Stimulated activated CD4-positive, alpha-beta T cell treated with anti-CD3 and anti-CD28 coated beads, Interleukin-2, amount 100 ng/mL, for 4 hours (primary cell): ENCODE data around the gene TMEM170B.

Experiments used
- DNase-seq: peaks from one replicate; pipeline ENCODE4 v3.0.0-alpha.2; 2020; ENCODE audit warnings: low read depth

The TMEM170B gene

GRCh38 chr6:11586117-11586516, 48.6 kb downstream of the TMEM170B start:
- DNase-seq, result no peak

- DNase-seq, result no peak
Observed at GRCh38 chr6:11586536-11586935, 49.0 kb downstream of the TMEM170B start.

DNA sequence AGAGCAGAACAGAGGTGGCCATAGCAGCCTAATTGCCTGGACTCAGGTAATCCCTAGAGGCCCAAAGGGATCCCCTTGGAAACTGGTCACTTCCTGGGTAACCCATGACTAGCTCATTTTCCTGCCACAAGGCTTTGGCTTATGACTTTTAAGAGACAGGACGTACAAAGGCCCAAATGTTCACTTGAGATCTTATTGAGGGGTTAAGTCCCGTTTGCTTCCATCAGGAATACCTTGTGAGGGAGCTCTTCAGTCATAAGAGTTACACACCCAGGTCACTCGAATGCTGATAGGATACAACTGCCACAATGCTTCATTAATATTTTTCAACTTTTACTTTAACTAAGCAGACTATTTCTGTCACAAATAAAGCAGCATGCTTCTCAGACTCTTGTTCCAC, 51.7 kb downstream of the TMEM170B start:
- no peak for DNase-seq

GRCh38 chr6:11592294-11592906, 54.9 kb downstream of the TMEM170B start:
- DNase-seq, result no peak

- no peak for DNase-seq
Observed at GRCh38 chr6:11593096-11593495, 55.5 kb downstream of the TMEM170B start.

GRCh38 chr6:11595903-11596302, 58.4 kb downstream of the TMEM170B start:
- DNase-seq, result no peak

DNA sequence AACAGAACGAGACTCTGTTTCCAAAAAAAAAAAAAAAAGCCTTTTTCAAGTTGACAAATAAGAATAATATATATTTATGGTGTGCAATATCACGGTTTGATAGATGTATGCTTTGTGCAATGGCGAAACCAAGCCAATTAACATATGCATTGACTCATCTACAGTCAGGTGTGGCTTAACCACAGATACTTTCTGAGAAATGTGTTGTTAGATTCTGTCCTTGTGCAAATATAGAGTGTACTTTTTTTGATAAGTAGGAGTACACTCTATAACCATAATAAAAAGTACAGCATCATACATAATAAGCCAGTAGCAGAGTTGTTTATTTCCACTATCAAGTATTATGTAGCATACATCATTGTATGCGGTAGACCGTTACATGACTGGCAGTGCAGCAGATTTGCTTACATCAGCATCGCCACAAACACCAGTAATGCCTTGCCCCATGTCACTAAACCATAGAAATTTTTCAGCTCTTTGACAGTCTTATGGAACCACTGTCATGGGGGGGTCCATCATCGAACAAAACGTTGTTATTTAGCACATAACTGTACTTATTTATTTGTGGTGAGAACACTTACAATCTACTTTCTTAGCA, 59.2 kb downstream of the TMEM170B start:
- no peak for DNase-seq

- no peak for DNase-seq
Observed at GRCh38 chr6:11598687-11599086, 61.1 kb downstream of the TMEM170B start.

- DNase-seq, result no peak
Observed at GRCh38 chr6:11600251-11600650, 62.7 kb downstream of the TMEM170B start.

GRCh38 chr6:11601776-11602605, 64.4 kb downstream of the TMEM170B start:
- DNase-seq, result no peak

- no peak for DNase-seq
Observed at GRCh38 chr6:11604215-11604614, 66.7 kb downstream of the TMEM170B start.

DNA sequence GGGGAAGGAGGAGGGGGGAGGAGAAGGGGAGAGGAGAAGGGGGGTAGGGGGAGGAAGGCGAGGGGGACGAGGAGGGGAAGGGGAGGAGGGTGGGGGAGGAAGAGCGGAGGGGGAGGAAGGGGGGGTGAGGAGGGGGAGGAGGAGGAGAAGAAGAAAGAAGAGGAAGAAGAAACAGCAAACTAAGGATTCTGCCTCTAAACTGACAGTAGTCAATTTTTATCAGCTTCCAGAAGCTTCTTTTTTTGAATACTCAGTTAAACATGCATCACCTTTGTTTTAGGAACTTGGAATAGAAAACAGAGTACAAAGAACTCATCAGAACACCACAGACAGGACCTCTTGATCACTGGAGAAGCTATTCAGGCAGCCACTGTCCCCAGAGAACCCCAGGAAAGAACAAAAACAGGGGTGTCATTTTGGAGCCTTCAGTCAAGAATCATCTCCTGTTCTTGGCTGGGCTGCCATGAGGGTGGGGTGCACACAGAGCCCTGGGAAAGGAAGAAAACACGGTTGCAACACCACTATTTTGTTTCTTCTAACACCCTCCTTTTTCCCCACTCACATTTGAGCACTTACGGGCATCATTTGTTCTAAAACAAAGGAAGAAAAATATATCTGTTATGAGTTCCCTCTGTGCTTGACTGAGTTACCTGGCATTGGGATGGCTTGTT, 67.4 kb downstream of the TMEM170B start:
- no peak for DNase-seq

DNA sequence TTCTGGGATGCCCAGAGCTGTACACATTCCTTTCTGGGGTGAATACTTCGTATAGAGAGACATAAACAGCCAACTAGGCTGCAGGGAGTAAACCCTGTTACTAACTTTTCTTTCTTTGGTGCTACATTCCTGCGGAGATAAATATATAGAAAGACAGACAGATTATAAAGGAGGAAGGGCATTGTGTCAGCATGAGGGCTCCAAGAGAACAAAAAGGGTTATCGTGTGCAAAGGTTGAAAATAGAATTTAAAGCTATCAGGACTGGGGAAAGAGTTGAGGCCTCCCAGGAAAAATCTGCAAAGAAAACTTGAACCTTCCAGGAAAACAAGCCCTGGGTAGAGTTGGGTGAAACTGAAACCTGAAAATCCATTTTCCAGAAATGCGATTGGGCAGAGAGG, 68.0 kb downstream of the TMEM170B start:
- DNase-seq, result no peak

GRCh38 chr6:11606332-11606731, 68.8 kb downstream of the TMEM170B start:
- no peak for DNase-seq

GRCh38 chr6:11607383-11607782, 69.8 kb downstream of the TMEM170B start:
- DNase-seq, result no peak

DNA sequence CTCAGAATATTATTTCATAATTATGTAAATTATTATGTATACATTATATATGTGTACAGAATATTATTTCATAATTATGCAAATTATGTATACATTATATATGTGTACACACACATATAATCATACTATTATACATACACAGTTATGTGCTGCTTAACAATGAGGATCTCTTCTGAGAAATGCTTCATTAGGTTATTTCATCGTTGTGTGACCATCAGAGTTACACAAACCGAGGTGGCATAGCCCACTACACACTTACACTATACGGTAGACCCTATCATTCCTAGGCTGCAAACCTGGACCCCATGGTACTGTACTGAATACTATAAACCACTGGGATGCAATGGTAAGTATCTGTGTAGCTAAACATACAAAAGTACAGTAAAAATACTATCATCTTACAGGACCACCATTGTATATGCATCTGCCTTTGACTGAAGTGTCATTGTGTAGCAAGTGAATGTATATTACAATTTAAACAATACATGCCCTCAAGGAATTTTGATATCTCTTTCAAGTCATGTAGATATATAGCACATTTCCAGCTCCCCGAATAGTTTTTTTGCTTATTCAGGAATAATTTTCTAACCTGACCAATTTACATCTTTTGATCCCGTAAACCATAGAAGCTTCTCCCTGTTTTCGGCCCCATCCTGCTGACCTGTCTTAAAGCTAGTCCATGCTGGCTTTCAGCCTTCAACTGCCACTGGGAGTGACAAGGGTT, 71.2 kb downstream of the TMEM170B start:
- DNase-seq, result no peak

DNA sequence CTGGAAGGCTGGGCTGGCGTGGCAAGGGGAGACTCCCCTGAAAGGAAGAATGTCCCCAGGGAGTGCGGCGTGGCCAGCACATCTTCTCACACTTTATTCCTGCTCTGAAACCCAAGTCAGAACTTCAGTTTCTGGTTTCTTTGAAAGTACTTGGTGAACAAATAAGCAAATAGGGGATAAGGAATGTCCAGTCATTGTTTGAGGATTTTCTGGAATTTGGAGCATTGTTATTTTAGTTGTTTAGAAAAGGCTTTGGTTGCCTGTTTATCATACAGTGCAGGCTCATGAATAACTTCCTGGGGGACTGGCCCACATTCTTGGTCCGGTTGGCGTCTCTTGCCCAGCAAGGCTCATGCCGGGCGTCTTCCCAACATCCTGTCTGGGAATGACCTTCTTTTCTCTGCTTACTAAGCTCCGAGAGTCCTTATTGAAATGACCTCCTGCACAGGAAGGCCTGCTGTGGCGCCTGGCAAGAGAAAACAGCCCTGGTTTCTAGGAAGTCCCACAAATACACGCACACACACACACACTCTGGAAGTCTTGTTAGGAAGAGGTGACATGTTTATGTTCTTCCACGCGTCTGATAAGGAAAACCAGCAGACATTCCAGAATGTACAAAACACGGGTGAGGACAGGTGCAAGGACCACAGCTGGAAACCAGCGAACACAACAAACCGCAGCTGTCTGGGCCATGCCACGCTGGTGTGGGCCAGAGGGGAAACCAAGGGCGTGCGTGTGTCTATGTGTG, 71.9 kb downstream of the TMEM170B start:
- DNase-seq, result no peak

DNA sequence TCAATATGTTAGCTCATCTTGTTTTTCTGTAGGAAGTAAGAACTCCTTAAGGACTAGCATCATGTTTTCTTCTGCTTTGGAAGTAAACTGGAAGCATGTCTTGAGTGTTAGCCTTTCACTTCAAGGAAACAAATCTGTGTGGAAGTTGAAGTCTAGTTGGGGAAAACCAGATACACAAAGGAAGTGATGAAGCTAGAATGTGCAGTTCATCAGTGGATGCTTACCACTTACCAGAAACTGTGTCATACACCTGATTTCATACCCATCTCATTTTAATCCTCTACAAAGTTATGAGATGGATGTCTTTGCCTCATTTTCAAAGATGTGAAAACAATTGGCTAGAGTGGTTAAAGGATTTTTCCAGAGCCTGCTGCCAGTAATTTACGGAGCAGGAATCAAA, 75.8 kb downstream of the TMEM170B start:
- DNase-seq, result no peak

- no peak for DNase-seq
Observed at GRCh38 chr6:11613858-11614257, 76.3 kb downstream of the TMEM170B start.

GRCh38 chr6:11614534-11615213, 77.1 kb downstream of the TMEM170B start:
- no peak for DNase-seq

DNA sequence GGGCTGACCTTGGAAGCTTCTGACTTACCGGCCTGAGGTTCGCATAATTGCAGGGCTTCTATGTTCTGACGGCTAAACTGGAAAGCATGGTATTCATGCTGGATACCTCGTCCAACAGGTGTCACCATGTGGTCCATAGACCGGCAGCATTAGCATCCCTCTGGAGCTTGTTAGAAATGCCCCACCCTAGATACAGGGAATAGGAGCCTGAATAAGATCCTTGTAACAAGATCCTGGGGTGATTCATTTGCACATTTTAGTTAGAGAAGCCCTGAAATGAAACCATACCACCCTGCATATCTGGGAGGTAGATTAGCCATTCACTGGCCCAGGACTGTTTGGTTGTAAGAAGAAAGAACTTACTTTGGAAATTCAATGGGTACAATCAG, 77.7 kb downstream of the TMEM170B start:
- no peak for DNase-seq
